Mesendoderm (in vitro differentiated cells): Measurements from ENCODE around the gene SRL.

Experiments
- DNase-seq: peaks from one replicate; pipeline ENCODE4 v3.0.0; 2013
- H2AK5ac ChIP-seq: 2 replicates; pipeline ENCODE4 v1.6.1; 2013; ENCODE audit warnings: low read length, inconsistent platforms
- H2BK120ac ChIP-seq: 2 replicates; pipeline ENCODE4 v1.6.1; 2013; ENCODE audit warnings: low read depth, mild to moderate bottlenecking, low read length, moderate library complexity, mixed read lengths
- H2BK15ac ChIP-seq: replicated peaks from 2 replicates; pipeline ENCODE4 v1.6.1; 2013; ENCODE audit warnings: low read depth, mild to moderate bottlenecking, moderate library complexity
- H2BK5ac ChIP-seq: 2 replicates; pipeline ENCODE4 v1.6.1; 2013; ENCODE audit warnings: low read length, inconsistent platforms
- H3K18ac ChIP-seq: 2 replicates; pipeline ENCODE4 v1.6.1; 2013; ENCODE audit warnings: mild to moderate bottlenecking, low read length, mixed read lengths
- H3K23ac ChIP-seq: one replicate; pipeline ENCODE4 v1.6.1; 2013; ENCODE audit warnings: low read length
- H3K27ac ChIP-seq: 2 replicates; pipeline ENCODE4 v1.5.1; 2013; ENCODE audit warnings: low read depth, mild to moderate bottlenecking, inconsistent platforms, low read length, moderate library complexity
- H3K27me3 ChIP-seq: 2 replicates; pipeline ENCODE4 v1.6.1; 2013; ENCODE audit warnings: low read length, control low read depth, mild to moderate bottlenecking, inconsistent platforms; ENCODE audit not compliant: insufficient read depth, poor library complexity
- H3K36me3 ChIP-seq: 2 replicates; pipeline ENCODE4 v1.6.1; 2013; ENCODE audit warnings: low read length, inconsistent platforms; ENCODE audit not compliant: control insufficient read depth, insufficient read depth
- H3K4ac ChIP-seq: one replicate; pipeline ENCODE4 v1.6.1; 2013; ENCODE audit warnings: low read depth, mild to moderate bottlenecking, low read length, moderate library complexity
- H3K4me1 ChIP-seq: 2 replicates; pipeline ENCODE4 v1.6.1; 2013; ENCODE audit warnings: low read depth, low read length, inconsistent platforms; ENCODE audit not compliant: control insufficient read depth
- H3K4me2 ChIP-seq: 2 replicates; pipeline ENCODE4 v1.6.1; 2013; ENCODE audit warnings: low read length
- H3K4me3 ChIP-seq: 2 replicates; pipeline ENCODE4 v1.5.1; 2013; ENCODE audit warnings: mild to moderate bottlenecking, low read length
- H3K56ac ChIP-seq: one replicate; pipeline ENCODE4 v1.6.1; 2013; ENCODE audit warnings: low read length
- H3K79me1 ChIP-seq: 2 replicates; pipeline ENCODE4 v1.6.1; 2013; ENCODE audit warnings: low read length, inconsistent platforms
- H3K79me2 ChIP-seq: 2 replicates; pipeline ENCODE4 v1.6.1; 2013; ENCODE audit warnings: mild to moderate bottlenecking, low read length; ENCODE audit not compliant: control insufficient read depth, insufficient read depth
- H3K9ac ChIP-seq: 2 replicates; pipeline ENCODE4 v1.6.1; 2013; ENCODE audit warnings: low read length, inconsistent platforms
- H4K5ac ChIP-seq: one replicate; pipeline ENCODE4 v1.6.1; 2013; ENCODE audit warnings: low read length
- H4K8ac ChIP-seq: one replicate; pipeline ENCODE4 v1.6.1; 2013; ENCODE audit warnings: low read depth, mild to moderate bottlenecking, control low read depth, low read length, moderate library complexity
- WGBS: extraction: QIAGEN DNeasy Blood & Tissue Kit; methylation state at CpG from one replicate; pipeline ENCODE4 v1.1.7; 2013; ENCODE audit warnings: low lambda C conversion rate, missing lambda C conversion rate; ENCODE audit not compliant: insufficient coverage; ENCODE audit errors: extremely low coverage; 5-methylcytosine and 5-hydroxymethylcytosine counted together

The SRL gene

DNA sequence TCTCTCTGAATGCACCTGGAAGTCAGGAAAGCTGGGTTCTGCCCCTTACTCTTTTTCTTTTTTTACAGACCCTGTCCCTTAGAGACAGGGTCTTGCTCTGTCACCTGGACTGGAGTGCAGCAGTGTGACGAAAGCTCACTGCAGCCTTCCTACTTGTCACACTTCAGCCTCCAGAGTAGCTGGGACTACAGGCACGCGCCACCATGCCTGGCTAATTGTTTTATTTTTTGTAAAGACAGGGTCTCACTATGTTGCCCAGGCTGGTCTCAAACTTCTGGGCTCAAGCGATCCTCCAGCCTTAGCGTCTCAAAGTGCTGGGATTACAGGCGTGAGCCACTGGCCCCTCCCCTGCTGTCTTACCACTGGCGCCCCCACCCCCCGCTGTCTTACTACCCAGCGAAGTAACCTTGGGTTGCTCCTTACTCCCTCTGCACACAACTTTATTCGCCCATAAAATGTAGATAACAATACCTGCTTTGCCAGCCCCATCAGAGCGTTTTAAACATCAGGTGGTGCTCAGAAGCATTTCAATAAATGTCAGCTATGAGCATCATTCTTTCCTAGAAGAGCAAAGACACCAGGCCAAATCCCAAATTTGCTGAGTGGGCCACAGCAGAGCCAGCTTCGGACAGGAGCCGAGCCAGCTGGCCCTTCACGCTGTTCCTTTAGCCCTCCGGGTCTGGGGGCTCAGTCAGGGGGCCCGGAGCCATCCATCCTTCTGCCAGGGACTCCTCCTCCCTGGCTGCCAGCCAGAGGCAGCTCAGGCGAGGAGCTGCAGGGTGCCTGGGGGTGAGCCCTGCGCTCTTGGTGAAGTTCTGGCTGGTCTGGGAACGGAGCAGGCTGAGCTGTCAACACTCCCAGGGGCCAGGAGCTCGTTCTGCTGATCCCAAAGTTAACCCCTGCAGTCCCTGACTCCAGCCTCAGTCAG, 24.4 kb downstream of the SRL start:
- Histone ChIP-seq H4K5ac (no peak overlapping the region), H3K27ac (no peak overlapping the region), H4K8ac (no peak overlapping the region), H2BK15ac (no peak overlapping the region), H3K79me2 (no peaks in the 10 kb centered on the region), H3K56ac (peak overlapping the region; percentile 0), H3K36me3 (no peaks in the 10 kb centered on the region), H3K18ac (no peak overlapping the region), H3K4me3 (no peak overlapping the region), H2BK5ac (no peak overlapping the region), H3K27me3 (no peaks in the 10 kb centered on the region), H3K4me2 (no peak overlapping the region), H3K9ac (no peak overlapping the region), H3K4me1 (peaks cover 3% of the 10 kb centered on the region), H3K23ac (no peak overlapping the region), H2AK5ac (no peak overlapping the region), H2BK120ac (no peak overlapping the region), H3K79me1 (no peaks in the 10 kb centered on the region), H3K4ac (no peak overlapping the region)
- peak; percentile 32 for DNase-seq
- no CpG with 5 or more reads among the region's 20 CpGs for WGBS

DNA sequence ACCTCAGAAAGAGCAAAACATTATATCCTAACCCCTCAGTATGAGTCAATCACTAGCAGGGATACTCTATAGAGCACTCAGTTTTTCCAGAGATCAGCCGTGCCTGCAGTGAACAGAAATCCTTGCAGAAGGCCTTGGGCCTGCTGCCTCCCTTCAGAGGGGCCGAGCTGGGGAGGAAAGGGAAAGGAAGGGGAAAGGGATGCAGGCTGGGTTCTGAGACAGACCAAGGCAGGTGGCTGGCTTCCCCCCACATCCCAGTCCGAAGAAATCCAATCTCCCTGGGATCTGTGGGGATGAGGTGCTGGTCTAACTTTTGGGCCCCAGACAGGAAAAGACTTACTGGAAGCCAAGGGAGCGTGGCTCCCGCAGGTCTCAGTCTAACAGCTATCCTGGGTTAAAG, 25.3 kb downstream of the SRL start:
- no peak overlapping the region for H4K5ac ChIP-seq
- H3K27me3 ChIP-seq = no peaks in the 10 kb centered on the region
- H3K23ac ChIP-seq = no peak overlapping the region
- no peak for DNase-seq
- H3K79me1 ChIP-seq = no peaks in the 10 kb centered on the region
- no peaks in the 10 kb centered on the region for H3K79me2 ChIP-seq
- H3K4ac ChIP-seq = no peak overlapping the region
- no peak overlapping the region for H2AK5ac ChIP-seq
- H3K56ac ChIP-seq = no peak overlapping the region
- no peak overlapping the region for H3K4me2 ChIP-seq
- H2BK120ac ChIP-seq = no peak overlapping the region
- H3K9ac ChIP-seq = no peak overlapping the region
- H4K8ac ChIP-seq = no peak overlapping the region
- WGBS = no CpG with 5 or more reads among the region's 5 CpGs
- no peaks in the 10 kb centered on the region for H3K36me3 ChIP-seq
- H3K18ac ChIP-seq = no peak overlapping the region
- H3K27ac ChIP-seq = no peak overlapping the region
- H2BK5ac ChIP-seq = no peak overlapping the region
- H3K4me1 ChIP-seq = peaks cover 3% of the 10 kb centered on the region
- no peak overlapping the region for H3K4me3 ChIP-seq
- no peak overlapping the region for H2BK15ac ChIP-seq

DNA sequence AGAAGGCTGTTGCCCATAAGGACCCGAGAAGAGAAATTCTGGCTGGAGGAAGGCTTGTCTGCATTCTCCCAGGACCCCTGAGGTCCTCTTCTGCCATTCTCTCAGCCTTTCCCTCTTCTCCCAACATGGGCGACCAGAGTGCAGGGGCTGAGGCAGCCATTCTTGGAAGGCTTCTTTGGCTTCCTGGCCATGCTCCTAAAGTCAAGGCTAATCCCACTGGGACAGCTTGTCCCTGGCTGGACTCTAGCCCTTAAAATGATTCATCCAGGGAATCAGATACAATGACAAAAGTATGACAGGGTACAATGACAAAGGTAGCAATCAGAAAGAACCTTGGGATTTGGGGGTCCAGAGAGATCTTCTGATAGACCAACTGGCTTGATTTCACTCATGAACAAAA, 26.8 kb downstream of the SRL start:
- H2AK5ac ChIP-seq = no peak overlapping the region
- no peaks in the 10 kb centered on the region for H3K27me3 ChIP-seq
- no peak overlapping the region for H4K8ac ChIP-seq
- H3K27ac ChIP-seq = no peak overlapping the region
- no peak overlapping the region for H2BK5ac ChIP-seq
- H3K4me2 ChIP-seq = no peak overlapping the region
- no peak overlapping the region for H3K4ac ChIP-seq
- no peaks in the 10 kb centered on the region for H3K36me3 ChIP-seq
- H3K23ac ChIP-seq = no peak overlapping the region
- no peaks in the 10 kb centered on the region for H3K79me2 ChIP-seq
- peaks cover 3% of the 10 kb centered on the region for H3K4me1 ChIP-seq
- no peak overlapping the region for H3K56ac ChIP-seq
- no peak overlapping the region for H2BK120ac ChIP-seq
- no peak overlapping the region for H4K5ac ChIP-seq
- no peak overlapping the region for H3K4me3 ChIP-seq
- DNase-seq = no peak
- WGBS = no CpG with 5 or more reads among the region's 2 CpGs
- H3K18ac ChIP-seq = no peak overlapping the region
- no peak overlapping the region for H3K9ac ChIP-seq
- no peak overlapping the region for H2BK15ac ChIP-seq
- no peaks in the 10 kb centered on the region for H3K79me1 ChIP-seq

DNA sequence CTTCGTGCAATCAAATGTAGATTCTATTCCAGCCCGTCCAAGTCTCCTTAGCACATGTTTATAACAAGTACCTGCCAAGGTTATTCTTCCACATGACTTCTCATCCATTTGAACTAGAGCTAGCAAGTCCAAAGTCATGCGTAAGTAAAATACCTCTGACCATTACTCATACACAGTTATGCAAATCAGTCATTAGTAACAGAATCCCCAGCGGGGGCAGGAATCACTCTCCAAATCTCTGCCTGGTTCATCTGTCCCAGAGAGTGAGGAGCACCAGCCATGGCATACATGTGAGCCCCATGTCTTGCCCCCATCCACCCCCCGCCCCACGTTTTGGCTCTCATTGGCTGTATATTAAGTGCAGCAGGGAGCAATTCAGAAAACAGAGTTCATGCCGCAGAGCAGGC, 27.7 kb downstream of the SRL start:
- Histone ChIP-seq H3K56ac (no peak overlapping the region), H3K4me2 (no peak overlapping the region), H2AK5ac (no peak overlapping the region), H3K18ac (no peak overlapping the region), H3K4me3 (no peak overlapping the region), H3K9ac (no peak overlapping the region), H3K27me3 (no peaks in the 10 kb centered on the region), H4K5ac (no peak overlapping the region), H4K8ac (no peak overlapping the region), H3K79me2 (no peaks in the 10 kb centered on the region), H2BK15ac (no peak overlapping the region), H3K4me1 (peaks cover 3% of the 10 kb centered on the region), H2BK5ac (no peak overlapping the region), H3K4ac (no peak overlapping the region), H3K36me3 (no peaks in the 10 kb centered on the region), H3K27ac (no peak overlapping the region), H2BK120ac (no peak overlapping the region), H3K79me1 (no peaks in the 10 kb centered on the region), H3K23ac (no peak overlapping the region)
- WGBS = no CpG with 5 or more reads among the region's 7 CpGs
- peak; percentile 69 for DNase-seq

DNA sequence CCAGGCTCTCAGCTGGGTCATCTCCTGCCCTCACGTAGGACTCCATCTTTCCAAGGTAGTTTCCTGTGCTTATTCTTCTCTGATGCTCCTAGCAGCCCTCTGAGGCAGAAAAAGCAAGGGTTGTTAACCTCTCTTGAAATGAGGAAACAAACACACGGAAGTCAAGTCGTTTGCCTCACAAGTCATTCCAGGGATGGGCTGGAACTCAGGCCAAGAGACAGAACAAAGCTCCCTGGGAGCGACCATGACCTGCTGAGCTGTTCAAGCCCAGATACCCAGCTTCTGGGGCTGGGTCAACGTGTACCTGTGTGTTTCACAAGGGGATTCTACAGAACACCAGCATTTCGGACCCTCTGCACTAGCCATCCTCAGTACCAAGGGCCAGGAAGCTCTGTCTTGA, 28.1 kb downstream of the SRL start:
- H3K18ac ChIP-seq = no peak overlapping the region
- H3K4me3 ChIP-seq = no peak overlapping the region
- H3K79me2 ChIP-seq = no peaks in the 10 kb centered on the region
- H3K27me3 ChIP-seq = no peaks in the 10 kb centered on the region
- H4K5ac ChIP-seq = no peak overlapping the region
- H3K4me2 ChIP-seq = no peak overlapping the region
- H2AK5ac ChIP-seq = no peak overlapping the region
- no peak overlapping the region for H3K23ac ChIP-seq
- H3K4me1 ChIP-seq = peaks cover 3% of the 10 kb centered on the region
- H4K8ac ChIP-seq = no peak overlapping the region
- H3K36me3 ChIP-seq = no peaks in the 10 kb centered on the region
- no CpG with 5 or more reads among the region's 6 CpGs for WGBS
- H3K27ac ChIP-seq = no peak overlapping the region
- H2BK15ac ChIP-seq = no peak overlapping the region
- no peak overlapping the region for H3K56ac ChIP-seq
- no peaks in the 10 kb centered on the region for H3K79me1 ChIP-seq
- no peak overlapping the region for H2BK120ac ChIP-seq
- H2BK5ac ChIP-seq = no peak overlapping the region
- H3K9ac ChIP-seq = no peak overlapping the region
- no peak for DNase-seq
- no peak overlapping the region for H3K4ac ChIP-seq

DNA sequence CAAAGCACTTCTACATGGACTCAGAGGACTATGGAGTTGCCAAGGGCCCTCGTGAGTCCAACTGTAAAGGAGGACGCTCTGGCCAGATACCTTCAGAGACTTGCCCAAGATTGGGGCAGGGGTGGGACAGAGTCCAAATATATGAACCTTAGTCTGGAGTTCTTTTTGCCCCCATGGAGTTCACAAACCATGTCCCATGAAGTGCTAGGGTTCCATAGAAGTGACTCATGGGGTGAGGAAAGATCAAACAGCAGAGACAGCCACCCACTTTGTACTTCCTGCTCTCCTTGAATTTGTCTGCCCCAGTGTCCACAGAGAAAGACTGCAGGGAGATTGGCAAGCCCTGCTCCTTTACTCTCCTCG, 29.0 kb downstream of the SRL start:
- WGBS = no CpG with 5 or more reads among the region's 3 CpGs
- Histone ChIP-seq H2BK5ac (no peak overlapping the region), H3K79me1 (no peaks in the 10 kb centered on the region), H3K4me3 (no peak overlapping the region), H3K4ac (no peak overlapping the region), H3K27me3 (no peaks in the 10 kb centered on the region), H3K36me3 (no peaks in the 10 kb centered on the region), H3K27ac (no peak overlapping the region), H4K5ac (no peak overlapping the region), H4K8ac (no peak overlapping the region), H3K56ac (no peak overlapping the region), H2BK120ac (no peak overlapping the region), H3K4me2 (no peak overlapping the region), H3K23ac (no peak overlapping the region), H3K9ac (no peak overlapping the region), H2AK5ac (no peak overlapping the region), H3K79me2 (no peaks in the 10 kb centered on the region), H3K4me1 (peaks cover 3% of the 10 kb centered on the region), H3K18ac (no peak overlapping the region), H2BK15ac (no peak overlapping the region)
- no peak for DNase-seq
